ENCODE data around the gene TAS2R1.

Gene TAS2R1

GRCh38 chr5:9630251-9630650 lies at the start of gene TAS2R1:
TAS2R1 (minus strand) TSS chr5:9630351; CDS start chr5:9630032, 319 bp downstream.
- no peak within 1 kb of the TSS for H3K4me3 ChIP-seq (ENCODE audit: low read length)
- TF ChIP-seq ZNF274 (IDR thresholded peaks at IDR 0.05; ENCODE audit: low read depth, low read length) = no peak

DNA sequence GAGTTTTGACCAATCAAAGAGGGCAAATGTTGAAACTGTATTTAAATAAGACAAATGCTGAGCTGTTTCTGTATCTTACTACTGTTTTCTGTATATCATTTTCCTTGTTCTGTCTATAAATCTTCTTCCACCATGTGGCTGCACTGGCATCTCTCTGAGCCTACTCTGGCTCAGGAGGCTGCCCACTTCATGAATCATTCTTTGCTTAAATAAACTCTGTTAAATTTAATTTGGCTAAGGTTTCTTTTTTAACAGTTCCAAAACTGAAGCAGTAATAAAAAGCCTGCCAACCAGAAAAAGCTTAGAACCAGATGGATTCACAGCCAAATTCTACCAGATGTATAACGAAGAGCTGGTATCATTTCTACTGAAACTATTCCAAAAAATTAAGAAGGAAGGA lies 40.2 kb upstream of the TAS2R1 start:
- no peak overlapping the region for H3K4me3 ChIP-seq (ENCODE audit: low read length)
- no peak for TF ChIP-seq ZNF274 (IDR thresholded peaks at IDR 0.05; ENCODE audit: low read depth, low read length)

DNA sequence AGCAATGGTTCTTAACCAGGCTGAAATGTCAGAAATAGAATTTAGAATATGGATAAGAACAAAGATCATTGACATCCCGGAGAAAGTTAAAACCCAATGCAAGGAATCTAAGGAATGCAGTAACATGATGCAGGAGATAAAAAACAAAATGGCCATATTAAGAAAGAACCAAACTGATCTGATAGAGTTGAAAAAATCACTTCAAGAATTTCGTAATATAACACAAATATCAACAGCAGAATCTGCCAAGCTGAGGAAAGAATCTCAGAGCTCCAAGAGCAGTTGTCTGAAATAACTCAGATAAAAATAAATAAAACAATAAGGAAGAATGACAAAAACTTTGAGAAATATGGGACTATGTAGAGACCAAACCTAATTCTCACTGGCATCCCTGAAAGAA lies 37.8 kb upstream of the TAS2R1 start:
- no peak overlapping the region for H3K4me3 ChIP-seq (ENCODE audit: low read length)
- TF ChIP-seq ZNF274 (IDR thresholded peaks at IDR 0.05; ENCODE audit: low read depth, low read length) = no peak

DNA sequence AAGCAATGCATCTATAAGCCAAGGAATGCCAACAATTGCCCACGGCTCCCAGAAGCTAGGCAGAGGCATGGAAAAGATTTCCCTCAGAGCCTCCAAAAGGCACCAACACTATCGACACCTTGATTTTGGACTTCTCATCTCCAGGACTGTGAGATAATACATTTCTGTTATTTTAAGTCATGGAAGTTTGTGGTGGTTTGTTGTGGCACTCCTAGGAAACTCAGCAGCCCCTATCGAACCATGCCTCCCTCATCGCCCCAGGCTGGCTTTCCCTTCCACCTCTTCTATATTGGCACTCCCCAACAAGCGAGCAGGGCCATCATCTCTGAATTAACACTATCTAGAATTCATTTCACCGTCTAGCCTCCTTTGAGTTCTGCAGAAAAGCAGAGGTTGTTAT lies 33.7 kb upstream of the TAS2R1 start:
- no peak overlapping the region for H3K4me3 ChIP-seq (ENCODE audit: low read length)

DNA sequence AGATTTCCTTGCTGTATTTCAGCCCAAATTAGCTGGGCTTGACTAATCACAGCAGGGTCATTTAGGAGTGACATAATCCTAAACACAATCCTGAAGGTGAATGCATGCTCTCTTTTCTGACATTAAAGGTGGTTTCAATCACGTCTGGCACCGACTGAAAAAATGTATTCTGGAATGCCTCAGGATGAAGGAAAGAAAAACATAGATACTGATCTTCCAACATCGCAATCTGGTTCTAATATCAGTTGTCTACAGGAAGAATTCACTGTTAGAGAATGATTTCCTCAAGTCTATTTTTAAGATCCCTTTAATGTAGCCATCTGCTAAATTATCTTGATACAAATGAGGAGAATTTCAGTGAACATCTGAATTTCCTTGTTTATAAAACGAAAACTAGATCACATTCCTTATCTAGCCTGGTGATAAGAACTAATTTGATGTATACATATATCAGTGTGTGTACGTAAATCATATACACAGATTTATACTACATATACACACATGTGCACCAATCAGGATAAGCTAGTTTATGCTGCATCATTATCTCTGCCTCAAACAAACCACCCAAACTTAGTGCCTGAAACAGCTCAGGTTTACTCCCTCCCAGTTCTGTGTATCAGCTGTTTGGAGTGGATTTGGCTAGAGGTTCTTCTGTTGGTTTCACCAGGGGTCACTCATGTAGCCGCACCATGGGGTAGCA lies 31.3 kb upstream of the TAS2R1 start:
- H3K4me3 ChIP-seq (ENCODE audit: low read length) = no peak overlapping the region
- no peak for TF ChIP-seq ZNF274 (IDR thresholded peaks at IDR 0.05; ENCODE audit: low read depth, low read length)

More for the DNA sequence above, 33.7 kb upstream of the TAS2R1 start:
- TF ChIP-seq ZNF274 (IDR thresholded peaks at IDR 0.05; ENCODE audit: low read depth, low read length) = no peak

DNA sequence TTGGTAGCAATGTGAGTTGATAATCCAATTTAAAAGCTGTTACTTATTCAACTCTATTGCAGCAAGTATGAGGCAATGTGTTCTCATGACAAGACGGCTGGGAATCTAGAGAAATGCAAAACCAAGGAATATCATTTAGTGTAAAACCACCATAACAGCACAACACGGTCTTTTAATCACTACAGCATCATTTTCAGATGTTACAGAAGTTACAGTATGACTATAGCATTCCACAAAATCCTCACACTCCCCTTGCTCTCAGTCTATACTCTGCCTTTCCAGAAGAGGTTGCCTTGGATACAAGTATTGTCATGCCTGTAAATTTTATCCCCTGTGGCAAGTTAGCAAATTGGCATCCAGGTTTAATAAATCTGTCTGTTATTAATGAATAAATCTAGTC lies 28.6 kb upstream of the TAS2R1 start:
- no peak for TF ChIP-seq ZNF274 (IDR thresholded peaks at IDR 0.05; ENCODE audit: low read depth, low read length)
- no peak overlapping the region for H3K4me3 ChIP-seq (ENCODE audit: low read length)

- no peak for TF ChIP-seq ZNF274 (IDR thresholded peaks at IDR 0.05; ENCODE audit: low read depth, low read length)
Observed at GRCh38 chr5:9657819-9658218, 27.7 kb upstream of the TAS2R1 start.

DNA sequence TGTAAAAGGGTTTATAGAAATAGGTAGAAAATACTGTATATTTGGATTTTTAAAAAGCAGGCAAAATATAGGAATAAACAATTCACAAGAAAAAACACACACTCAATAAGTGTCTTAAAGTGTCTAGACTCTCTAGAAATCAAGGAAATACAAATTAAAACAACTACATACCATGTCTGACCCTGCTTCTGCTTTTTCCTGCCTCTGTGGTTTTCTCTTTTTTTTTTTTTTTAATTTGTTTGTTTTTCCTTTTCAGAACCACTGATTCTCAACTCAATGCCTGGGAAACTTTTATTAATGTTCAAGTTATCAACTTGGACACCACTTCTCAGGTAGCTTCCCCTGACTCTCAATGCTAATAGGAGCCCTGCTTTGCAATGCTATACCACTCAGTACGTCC lies 25.5 kb upstream of the TAS2R1 start:
- no peak for TF ChIP-seq ZNF274 (IDR thresholded peaks at IDR 0.05; ENCODE audit: low read depth, low read length)
- H3K4me3 ChIP-seq (ENCODE audit: low read length) = no peak overlapping the region

More at GRCh38 chr5:9657819-9658218, 27.7 kb upstream of the TAS2R1 start:
- no peak overlapping the region for H3K4me3 ChIP-seq (ENCODE audit: low read length)

DNA sequence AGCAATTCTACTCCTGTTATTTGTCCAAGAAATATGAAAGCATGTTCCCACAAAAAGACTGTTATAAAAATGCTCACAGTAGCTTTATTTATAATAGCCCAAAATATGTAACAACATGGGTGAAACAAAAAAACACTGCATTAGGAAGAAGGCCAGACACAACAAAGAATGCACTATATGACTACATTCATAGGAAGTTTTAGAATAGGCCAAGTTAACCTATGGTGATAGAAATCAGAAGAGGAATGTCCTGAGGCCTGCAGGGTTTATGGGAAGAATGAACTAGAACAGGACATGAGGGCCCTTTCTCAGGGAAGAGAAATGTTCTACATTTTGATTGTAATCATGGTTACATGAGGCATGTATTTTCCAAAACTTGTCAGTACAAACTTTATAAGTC lies 24.7 kb upstream of the TAS2R1 start:
- TF ChIP-seq ZNF274 (IDR thresholded peaks at IDR 0.05; ENCODE audit: low read depth, low read length) = no peak
- no peak overlapping the region for H3K4me3 ChIP-seq (ENCODE audit: low read length)

DNA sequence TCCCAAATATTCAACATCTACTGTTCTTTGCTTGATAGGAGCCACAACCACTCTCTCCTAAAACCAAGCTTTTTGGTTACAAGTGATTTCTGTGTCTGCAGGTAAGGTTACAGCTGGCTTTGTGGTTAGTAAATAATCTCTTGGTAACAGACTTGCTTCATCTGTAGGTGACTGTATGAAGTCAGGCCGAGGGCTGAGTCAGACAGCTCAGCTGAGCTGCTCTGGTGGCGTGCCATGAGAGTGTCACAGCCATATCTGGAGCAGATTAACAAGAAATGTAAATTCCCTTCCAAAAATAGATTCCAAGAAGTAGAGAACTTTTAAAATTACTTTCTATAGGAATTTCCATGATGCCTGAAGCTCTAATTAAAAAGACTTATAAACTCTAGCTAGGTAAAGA lies 23.7 kb upstream of the TAS2R1 start:
- TF ChIP-seq ZNF274 (IDR thresholded peaks at IDR 0.05; ENCODE audit: low read depth, low read length) = no peak
- H3K4me3 ChIP-seq (ENCODE audit: low read length) = no peak overlapping the region

GRCh38 chr5:9653061-9653460 lies 22.9 kb upstream of the TAS2R1 start:
- no peak for TF ChIP-seq ZNF274 (IDR thresholded peaks at IDR 0.05; ENCODE audit: low read depth, low read length)
- H3K4me3 ChIP-seq (ENCODE audit: low read length) = no peak overlapping the region

GRCh38 chr5:9652295-9652694 lies 22.1 kb upstream of the TAS2R1 start:
- TF ChIP-seq ZNF274 (IDR thresholded peaks at IDR 0.05; ENCODE audit: low read depth, low read length) = no peak
- H3K4me3 ChIP-seq (ENCODE audit: low read length) = no peak overlapping the region

DNA sequence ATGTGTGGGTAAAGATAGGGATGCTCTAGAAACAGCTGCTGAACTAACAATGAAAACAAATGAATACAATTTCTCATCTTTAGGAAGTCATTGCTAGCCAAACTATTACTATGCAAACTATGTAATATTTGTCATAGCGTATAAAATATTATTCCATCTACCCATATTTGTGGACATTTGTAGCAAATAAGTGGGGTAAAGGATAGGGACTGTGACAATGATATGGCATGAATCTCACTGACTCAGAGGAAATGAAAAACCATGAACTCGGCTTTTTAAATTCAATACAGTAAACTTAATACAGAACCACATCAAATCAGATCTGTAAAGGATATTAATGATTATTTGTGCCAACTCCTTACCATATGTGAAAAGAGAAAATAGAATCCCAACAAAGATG lies 16.7 kb upstream of the TAS2R1 start:
- no peak overlapping the region for H3K4me3 ChIP-seq (ENCODE audit: low read length)
- no peak for TF ChIP-seq ZNF274 (IDR thresholded peaks at IDR 0.05; ENCODE audit: low read depth, low read length)

- no peak overlapping the region for H3K4me3 ChIP-seq (ENCODE audit: low read length)
- TF ChIP-seq ZNF274 (IDR thresholded peaks at IDR 0.05; ENCODE audit: low read depth, low read length) = no peak
Observed at GRCh38 chr5:9644630-9645029, 14.5 kb upstream of the TAS2R1 start.

DNA sequence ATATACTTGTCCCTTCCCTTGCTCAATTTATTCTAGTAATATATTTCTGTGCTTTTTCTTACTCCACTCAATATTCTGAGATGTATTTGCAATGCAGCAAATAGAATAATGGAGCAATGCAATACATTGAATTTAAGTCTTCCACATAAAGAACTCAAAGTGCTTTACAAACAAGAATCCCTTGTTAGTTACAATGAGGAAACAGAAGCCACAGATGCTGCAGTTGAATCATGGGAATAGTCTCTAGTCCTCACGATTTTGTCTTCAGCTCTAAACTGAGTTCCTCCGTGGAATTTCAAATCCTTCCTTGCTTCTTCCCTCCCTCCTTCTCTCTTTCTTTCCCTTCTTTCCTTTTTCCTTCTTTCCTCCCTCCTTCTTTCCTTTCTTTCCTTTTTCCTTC lies 12.5 kb upstream of the TAS2R1 start:
- TF ChIP-seq ZNF274 (IDR thresholded peaks at IDR 0.05; ENCODE audit: low read depth, low read length) = no peak
- H3K4me3 ChIP-seq (ENCODE audit: low read length) = no peak overlapping the region

DNA sequence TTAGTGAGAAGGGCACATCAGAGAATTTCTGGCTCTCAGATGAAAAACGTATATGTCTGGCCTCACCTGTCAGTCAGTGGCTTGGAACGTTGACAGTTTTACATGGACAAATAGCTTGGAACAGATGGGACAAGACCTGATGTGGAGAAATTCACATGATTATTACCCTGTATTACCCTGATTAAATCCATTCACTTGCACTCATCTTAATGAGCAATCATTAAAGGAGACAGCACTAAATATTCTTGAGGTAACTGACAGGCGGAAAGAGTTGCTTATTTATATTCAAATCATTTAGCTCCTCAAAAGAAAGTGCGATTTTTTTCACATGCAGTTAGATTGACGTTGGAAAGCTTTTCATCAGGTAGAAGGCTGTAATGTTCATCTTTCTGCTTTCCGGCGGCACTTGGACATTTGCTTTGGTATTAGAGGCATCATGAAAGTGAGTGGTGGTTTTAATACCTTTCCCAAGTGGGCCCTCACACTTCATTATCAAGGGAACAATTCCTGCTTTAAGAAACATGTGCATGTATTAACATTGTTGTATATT lies 11.7 kb upstream of the TAS2R1 start:
- TF ChIP-seq ZNF274 (IDR thresholded peaks at IDR 0.05; ENCODE audit: low read depth, low read length) = no peak
- no peak overlapping the region for H3K4me3 ChIP-seq (ENCODE audit: low read length)
